OCI-LY7 (cell line): ENCODE data around the gene CNGA2. TPM values are rescaled to one million over a fixed set of nuclear protein-coding genes. Genes with fewer than 3 reads are reported as not detected.

Experiments
- BruUV-seq: library from RNA; stranded (reverse); fragments of 400-500 nt; replicated peaks from 2 replicates; lab custom pipeline; 2021; lab: Mats Ljungman, UMichigan
- CTCF ChIA-PET: fragments of 300-600 bp; sonication (Branson Sonifier 250); formaldehyde crosslinking; loops from one replicate; lab custom pipeline; 2022; ENCODE audit warnings: antibody characterized with exemption; ENCODE audit not compliant: unreplicated experiment; lab: Charles Lee
- POLR2A ChIA-PET: fragments of 300-600 bp; sonication (Branson Sonifier 250); formaldehyde crosslinking; loops from one replicate; lab custom pipeline; 2022; ENCODE audit warnings: antibody characterized with exemption; lab: Charles Lee
- DNase-seq: peaks from one replicate; pipeline ENCODE4 v3.0.0-alpha.2; 2015; ENCODE audit warnings: low spot score
- H2AFZ ChIP-seq: fragments of 200-600 bp; sonication (generic), shearing (Covaris generic); 2 replicates; pipeline ENCODE4 v1.6.1; 2014; ENCODE audit warnings: mild to moderate bottlenecking, antibody characterized with exemption, low read length, moderate library complexity
- H3K27ac ChIP-seq: fragments of 200-600 bp; sonication (generic); 2 replicates; pipeline ENCODE4 v1.5.1; 2014; ENCODE audit warnings: mixed run types, low read depth, mild to moderate bottlenecking, moderate library complexity, low read length, inconsistent platforms; ENCODE audit not compliant: poor library complexity, severe bottlenecking
- H3K36me3 ChIP-seq: fragments of 200-600 bp; sonication (generic); 2 replicates; pipeline ENCODE4 v1.6.1; 2014; ENCODE audit warnings: mild to moderate bottlenecking, antibody characterized with exemption, low read length, moderate library complexity, mixed read lengths; ENCODE audit not compliant: insufficient read depth
- H3K4me1 ChIP-seq: fragments of 200-600 bp; sonication (generic); 2 replicates; pipeline ENCODE4 v1.5.1; 2014; ENCODE audit warnings: mild to moderate bottlenecking, low read length; ENCODE audit not compliant: insufficient read depth, poor library complexity, severe bottlenecking
- H3K4me2 ChIP-seq: fragments of 200-600 bp; sonication (generic); 2 replicates; pipeline ENCODE4 v1.6.1; 2014; ENCODE audit warnings: mild to moderate bottlenecking, low read length
- H3K4me3 ChIP-seq: fragments of 200-600 bp; sonication (generic); 2 replicates; pipeline ENCODE4 v1.5.1; 2014; ENCODE audit warnings: mild to moderate bottlenecking, low read depth, low read length; ENCODE audit not compliant: poor library complexity, severe bottlenecking
- H3K79me2 ChIP-seq: fragments of 200-600 bp; sonication (generic); 2 replicates; pipeline ENCODE4 v1.6.1; 2016; ENCODE audit warnings: low read depth, mild to moderate bottlenecking, low read length, moderate library complexity, mixed read lengths; ENCODE audit not compliant: insufficient read depth
- H3K9me2 ChIP-seq: fragments of 200-600 bp; sonication (generic); 2 replicates; pipeline ENCODE4 v1.6.1; 2016; ENCODE audit warnings: mild to moderate bottlenecking, low read length, mixed read lengths; ENCODE audit not compliant: insufficient read depth
- H3K9me3 ChIP-seq: fragments of 200-600 bp; sonication (generic); 2 replicates; pipeline ENCODE4 v1.6.1; 2014; ENCODE audit warnings: mild to moderate bottlenecking, mixed run types, low read length, mixed read lengths
- H4K20me1 ChIP-seq: fragments of 200-600 bp; sonication (generic); 2 replicates; pipeline ENCODE4 v1.6.1; 2014; ENCODE audit warnings: mild to moderate bottlenecking, antibody characterized with exemption, low read length, moderate library complexity, mixed read lengths; ENCODE audit not compliant: insufficient read depth
- EZH2phosphoT487 ChIP-seq: fragments of 200-600 bp; sonication (generic); IDR thresholded peaks from 2 replicates; pipeline ENCODE4 v1.6.1; 2018; ENCODE audit warnings: low read depth, borderline replicate concordance, mild to moderate bottlenecking, mixed run types, antibody characterized with exemption, low read length, moderate library complexity, mixed read lengths
- intact Hi-C: fragments of 100-400 bp; cut with micrococcal nuclease; formaldehyde crosslinking; loops from one replicate; pipeline ENCODE4 v1.10.0; 2022; ENCODE audit not compliant: unreplicated experiment
- total RNA-seq, 2 experiments: library from RNA; depleted of rRNA in 1 of 2; stranded (reverse); fragments of >200 nt in 1 of 2; shearing (Covaris generic) in 1 of 2; gene quantifications; 2 replicates each; pipeline ENCODE4 v1.2.3, GENCODE V29; 2014 to 2022
- TF ChIP-seq, protein P1 (sequence below): fragments of 200-600 bp; sonication (generic); conservative IDR thresholded peaks from 2 replicates; pipeline ENCODE4 v1.5.1; 2014; ENCODE audit warnings: mild to moderate bottlenecking, antibody characterized with exemption, low read length, moderate library complexity, mixed read lengths

CNGA2 gene
- total RNA-seq, 2 experiments from 2014 or later, result not detected

- ChIA-PET CTCF (no interaction called here), POLR2A (no interaction called here)
- intact Hi-C loops, result no loop called here
- no TSS peak for BruUV-seq
- Histone ChIP-seq H3K27ac (no peak overlapping the region), H3K4me3 (no peak overlapping the region), H3K4me1 (no peaks in the 10 kb centered on the region), H3K4me2 (no peak overlapping the region), H4K20me1 (no peaks in the 10 kb centered on the region), H3K9me3 (no peaks in the 10 kb centered on the region), H3K9me2 (no peaks in the 10 kb centered on the region), H2AFZ (no peak overlapping the region), H3K79me2 (no peaks in the 10 kb centered on the region), H3K36me3 (no peaks in the 10 kb centered on the region)
- no peak for DNase-seq
- TF ChIP-seq EZH2phosphoT487, result no peak
- TF ChIP-seq, protein P1, sequence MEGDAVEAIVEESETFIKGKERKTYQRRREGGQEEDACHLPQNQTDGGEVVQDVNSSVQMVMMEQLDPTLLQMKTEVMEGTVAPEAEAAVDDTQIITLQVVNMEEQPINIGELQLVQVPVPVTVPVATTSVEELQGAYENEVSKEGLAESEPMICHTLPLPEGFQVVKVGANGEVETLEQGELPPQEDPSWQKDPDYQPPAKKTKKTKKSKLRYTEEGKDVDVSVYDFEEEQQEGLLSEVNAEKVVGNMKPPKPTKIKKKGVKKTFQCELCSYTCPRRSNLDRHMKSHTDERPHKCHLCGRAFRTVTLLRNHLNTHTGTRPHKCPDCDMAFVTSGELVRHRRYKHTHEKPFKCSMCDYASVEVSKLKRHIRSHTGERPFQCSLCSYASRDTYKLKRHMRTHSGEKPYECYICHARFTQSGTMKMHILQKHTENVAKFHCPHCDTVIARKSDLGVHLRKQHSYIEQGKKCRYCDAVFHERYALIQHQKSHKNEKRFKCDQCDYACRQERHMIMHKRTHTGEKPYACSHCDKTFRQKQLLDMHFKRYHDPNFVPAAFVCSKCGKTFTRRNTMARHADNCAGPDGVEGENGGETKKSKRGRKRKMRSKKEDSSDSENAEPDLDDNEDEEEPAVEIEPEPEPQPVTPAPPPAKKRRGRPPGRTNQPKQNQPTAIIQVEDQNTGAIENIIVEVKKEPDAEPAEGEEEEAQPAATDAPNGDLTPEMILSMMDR, result no peak
These were observed 22.8 kb upstream of the CNGA2 start for GRCh38 chrX:151711787-151712186.

- no peaks in the 10 kb centered on the region for H4K20me1 ChIP-seq
- no peaks in the 10 kb centered on the region for H3K79me2 ChIP-seq
- POLR2A ChIA-PET, result no interaction called here
- H3K27ac ChIP-seq, result no peak overlapping the region
- no peaks in the 10 kb centered on the region for H3K9me2 ChIP-seq
- intact Hi-C loops, result no loop called here
- H3K4me2 ChIP-seq, result no peak overlapping the region
- CTCF ChIA-PET, result no interaction called here
- BruUV-seq, result no TSS peak
- no peak overlapping the region for H2AFZ ChIP-seq
- no peak overlapping the region for H3K4me3 ChIP-seq
- TF ChIP-seq, protein P1, result no peak
- no peak for TF ChIP-seq EZH2phosphoT487
- H3K9me3 ChIP-seq, result no peaks in the 10 kb centered on the region
- no peak for DNase-seq
- H3K4me1 ChIP-seq, result no peaks in the 10 kb centered on the region
- H3K36me3 ChIP-seq, result no peaks in the 10 kb centered on the region
These were observed 22.3 kb upstream of the CNGA2 start for GRCh38 chrX:151712253-151712652.

GRCh38 chrX:151713849-151714248 lies 20.7 kb upstream of the CNGA2 start:
- Histone ChIP-seq H3K79me2 (no peaks in the 10 kb centered on the region), H3K36me3 (no peaks in the 10 kb centered on the region), H3K4me1 (no peaks in the 10 kb centered on the region), H3K27ac (no peak overlapping the region), H3K9me2 (no peaks in the 10 kb centered on the region), H4K20me1 (no peaks in the 10 kb centered on the region), H3K4me3 (no peak overlapping the region), H2AFZ (no peak overlapping the region), H3K4me2 (no peak overlapping the region), H3K9me3 (no peaks in the 10 kb centered on the region)
- DNase-seq, result peak; percentile 11
- intact Hi-C loops, result no loop called here
- CTCF ChIA-PET, result no interaction called here
- TF ChIP-seq, protein P1, result peak; percentile 67
- TF ChIP-seq EZH2phosphoT487, result no peak
- POLR2A ChIA-PET, result no interaction called here
- BruUV-seq, result no TSS peak
